Stimulated activated CD8-positive, alpha-beta memory T cell treated with anti-CD3 and anti-CD28 coated beads, Interleukin-2, amount 100 ng/mL, for 48 hours (primary cell): ENCODE results near the gene DNM3.

Experiments used
- DNase-seq, 2 donors: peaks; one replicate each; pipeline ENCODE4 v3.0.0-alpha.2; 2020; ENCODE audit warnings: low read depth in 2 of 2

Gene DNM3

DNA sequence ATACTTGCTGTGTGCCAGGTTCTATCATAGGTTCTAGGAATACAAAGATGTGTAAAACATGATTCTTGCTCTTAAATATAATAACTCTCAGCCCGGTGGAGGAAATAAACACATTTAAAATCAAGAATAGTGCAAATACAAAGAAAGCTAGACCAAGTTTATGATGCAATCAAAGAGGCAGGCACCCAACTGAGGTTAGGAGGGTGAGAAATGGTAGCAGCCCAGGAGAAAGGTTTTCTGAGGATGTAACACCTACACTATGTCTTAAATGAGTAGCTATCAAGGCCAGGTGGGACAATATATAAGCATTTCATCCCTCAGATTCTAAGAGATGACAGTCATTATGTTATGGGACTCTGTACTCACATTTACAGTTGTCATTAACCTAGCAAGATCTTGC, 612.3 kb downstream of the DNM3 start:
- no peak for DNase-seq

DNA sequence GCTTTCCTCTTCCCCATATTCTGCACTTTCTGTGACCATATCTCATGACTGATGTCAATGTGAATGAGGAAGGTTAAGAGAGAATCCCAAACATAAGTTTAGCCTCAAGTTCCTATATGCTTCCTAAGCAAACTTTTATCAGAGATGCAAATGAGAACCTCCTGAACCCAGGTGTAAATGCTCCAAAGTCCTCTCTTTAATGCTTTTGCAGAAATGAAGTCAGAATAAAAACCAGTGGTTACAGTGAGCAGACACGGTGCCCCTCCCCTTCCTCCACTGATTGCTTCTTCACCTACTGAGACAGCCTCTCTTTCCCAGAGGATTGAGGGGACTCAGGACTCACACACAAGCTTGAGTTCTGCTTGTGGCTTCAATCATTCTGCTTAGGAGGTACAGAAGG, 614.2 kb downstream of the DNM3 start:
- no peak for DNase-seq

DNA sequence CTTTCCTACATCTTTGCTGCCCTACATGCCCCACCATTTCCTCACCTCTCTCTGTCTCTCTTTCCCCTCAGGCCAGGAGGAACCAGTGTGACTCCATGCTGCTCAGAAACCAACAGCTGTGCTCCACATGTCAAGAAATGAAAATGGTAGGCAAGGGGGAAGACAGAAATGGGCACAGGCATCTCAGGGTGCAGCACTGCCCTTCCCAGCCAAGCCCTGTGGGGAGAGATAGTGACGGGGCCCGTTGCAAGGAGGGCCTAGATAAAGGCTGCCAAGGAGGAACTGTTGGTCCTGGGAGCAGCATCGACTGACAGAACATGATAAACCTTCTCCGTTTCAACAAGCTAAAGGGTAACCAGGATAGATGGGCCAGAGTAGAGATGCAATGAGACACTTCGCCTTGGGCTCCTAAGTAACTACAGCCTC, 615.1 kb downstream of the DNM3 start:
- no peak for DNase-seq

DNA sequence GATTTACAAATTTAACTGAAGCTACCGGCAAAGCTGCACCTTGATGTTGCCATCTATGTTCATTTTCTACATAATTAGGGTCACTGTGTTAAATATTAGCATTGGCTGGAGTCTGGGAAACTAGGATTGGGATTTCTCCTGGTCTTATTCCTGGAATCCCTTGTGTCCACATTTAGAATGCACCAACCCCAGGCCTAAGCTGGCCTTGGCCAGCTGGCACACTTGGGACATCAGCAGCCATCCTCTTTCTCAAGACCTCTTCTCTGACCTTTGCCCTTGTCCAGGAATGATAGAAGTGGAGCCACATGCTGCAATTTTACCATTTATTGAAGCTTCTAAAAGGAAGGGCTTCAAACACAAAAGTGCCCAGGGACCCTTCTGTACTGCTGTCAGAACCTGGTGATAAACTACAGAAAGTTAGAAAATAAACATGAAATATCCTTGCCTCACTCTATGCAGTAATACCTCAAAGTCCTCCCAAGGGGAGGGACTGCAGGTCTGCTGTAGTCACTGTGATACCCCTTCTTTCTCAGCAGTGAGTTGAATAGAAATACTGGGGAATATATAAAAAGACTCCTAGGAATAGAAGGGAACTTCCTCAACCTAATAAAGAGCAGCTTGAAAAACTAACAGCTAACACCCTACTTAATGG, 616.3 kb downstream of the DNM3 start:
- DNase-seq = no peak

DNA sequence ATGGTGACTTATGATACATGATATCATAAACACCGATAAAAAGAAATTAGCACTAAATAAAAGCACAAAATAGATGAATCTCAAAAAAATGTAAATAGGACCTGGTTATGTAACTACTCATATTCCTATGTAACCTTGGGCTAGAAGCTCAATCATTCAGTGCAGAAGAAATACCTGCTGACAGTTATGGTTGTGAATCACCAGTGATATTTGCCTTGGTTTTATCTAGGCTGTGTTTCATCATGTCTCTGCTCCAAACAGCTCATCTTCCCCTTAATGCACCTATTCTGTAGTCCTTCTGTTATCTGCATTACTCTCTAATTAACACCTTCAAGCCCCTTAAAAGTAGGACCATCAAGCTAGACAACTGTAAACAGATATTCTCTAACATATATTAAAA, 618.9 kb downstream of the DNM3 start:
- DNase-seq = no peak

DNA sequence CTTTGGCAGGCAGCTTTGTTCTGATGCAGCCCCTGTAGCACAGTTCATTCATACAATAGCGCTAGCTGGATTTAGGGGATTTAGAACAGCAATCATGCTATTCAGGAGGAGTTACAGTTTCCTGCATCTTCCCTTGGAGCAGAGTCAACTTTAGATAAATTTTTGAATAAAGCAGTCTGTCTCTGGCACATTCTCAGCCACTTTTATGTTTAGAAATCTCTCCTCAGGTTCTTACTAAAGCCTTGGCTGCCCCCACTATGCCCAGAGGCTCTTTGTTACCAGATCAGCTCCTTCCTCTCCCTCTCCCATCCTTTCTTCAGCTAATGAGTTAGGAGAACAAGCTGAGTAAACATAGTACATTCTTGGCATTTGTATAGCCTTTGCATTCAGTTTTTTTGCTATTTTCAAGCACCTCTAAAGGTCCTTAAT, 619.6 kb downstream of the DNM3 start:
- no peak for DNase-seq
